Right ventricle myocardium superior (tissue), 1 donor: Measurements from ENCODE around the gene GRM7. TPM values are rescaled to one million over a fixed set of nuclear protein-coding genes. Genes with fewer than 3 reads are reported as not detected.

Experiments used
- ATAC-seq: fragments of 200-7000 bp; cut with Tn5 transposase; one replicate; pipeline ENCODE4 v1.9.1; 2020; ENCODE audit warnings: mild to moderate bottlenecking; ENCODE audit not compliant: poor library complexity
- DNase-seq: peaks from one replicate; pipeline ENCODE4 v3.0.0-alpha.2; 2020
- intact Hi-C: fragments of 100-400 bp; cut with DNase I; formaldehyde crosslinking; loops from one replicate; pipeline ENCODE4 v1.11.2; 2022
- total RNA-seq: library from RNA; stranded (reverse); fragmentation: NEBNext Ultra II Directional; extraction: Animal tissue kit (Norgen Biotek cat#: 25700); gene quantifications from one replicate; pipeline ENCODE4 v1.2.1, GENCODE V29; 2021
- donor health status: DM: no; HTN: yes; CAD: no; lungs with severe emphysema.

Gene GRM7
- total RNA-seq, 1 donor from 2014 or later, result not detected

DNA sequence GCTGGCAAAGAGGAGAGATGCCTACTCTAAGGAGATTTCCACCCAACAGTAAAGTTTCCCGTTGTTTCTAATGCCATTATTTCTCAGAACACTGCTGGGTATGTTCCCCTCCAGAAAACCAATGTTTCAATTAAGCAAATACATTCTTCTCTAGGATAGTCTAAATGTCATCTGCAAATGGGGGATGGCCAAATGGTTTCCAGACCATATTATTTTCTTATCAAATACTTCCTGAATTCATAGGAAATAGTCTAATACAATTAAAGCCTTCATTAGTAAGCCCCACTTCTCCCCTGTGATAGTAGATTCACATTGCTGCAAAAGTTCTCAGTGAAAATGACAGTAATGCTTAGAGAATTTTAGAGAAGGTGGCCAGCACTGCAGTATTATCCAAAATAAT, 716.6 kb downstream of the GRM7 start:
- intact Hi-C loops, result no loop called here
- no peak for ATAC-seq
- DNase-seq, result no peak

DNA sequence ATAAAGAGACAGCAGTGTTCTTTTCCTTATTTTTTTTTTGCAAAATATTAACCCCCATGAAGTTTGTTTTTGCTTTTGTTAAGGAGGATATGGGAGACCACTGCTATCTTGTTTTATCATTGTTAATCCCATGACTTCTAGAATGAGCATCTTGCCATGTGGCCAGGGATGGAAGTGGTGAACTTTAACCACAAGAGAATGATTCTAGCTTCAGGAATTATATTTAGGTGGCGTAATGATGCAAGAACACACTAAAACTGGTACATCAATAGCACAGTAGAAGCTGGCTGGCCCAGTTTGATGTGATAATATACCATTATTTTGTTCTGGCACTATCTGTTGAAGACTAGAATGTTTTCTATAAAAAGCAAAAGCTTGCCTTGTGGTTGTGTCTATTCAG, 720.9 kb downstream of the GRM7 start:
- intact Hi-C loops, result no loop called here
- no peak for ATAC-seq
- DNase-seq, result no peak

DNA sequence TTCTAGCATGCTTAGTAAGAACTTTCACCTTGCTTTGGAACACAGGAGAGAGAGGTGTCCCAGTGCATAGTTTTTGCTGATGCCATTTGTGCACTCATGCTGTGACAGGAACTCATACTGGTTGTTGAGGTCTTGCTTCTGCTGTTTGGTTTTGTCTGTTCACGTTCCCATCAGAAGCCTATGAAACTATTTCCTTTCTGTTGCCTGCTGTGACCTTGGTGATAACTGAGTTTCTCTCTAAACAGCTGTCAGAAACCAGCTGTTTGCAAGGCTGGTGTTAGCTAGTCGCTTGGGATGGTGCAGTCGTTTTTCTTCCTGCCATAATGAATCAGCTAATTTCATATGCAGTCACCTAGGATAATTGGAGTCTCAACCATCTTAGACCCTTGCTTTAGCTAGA, 724.1 kb downstream of the GRM7 start:
- ATAC-seq (no peak), DNase-seq (no peak)
- intact Hi-C loops, result no loop called here

DNA sequence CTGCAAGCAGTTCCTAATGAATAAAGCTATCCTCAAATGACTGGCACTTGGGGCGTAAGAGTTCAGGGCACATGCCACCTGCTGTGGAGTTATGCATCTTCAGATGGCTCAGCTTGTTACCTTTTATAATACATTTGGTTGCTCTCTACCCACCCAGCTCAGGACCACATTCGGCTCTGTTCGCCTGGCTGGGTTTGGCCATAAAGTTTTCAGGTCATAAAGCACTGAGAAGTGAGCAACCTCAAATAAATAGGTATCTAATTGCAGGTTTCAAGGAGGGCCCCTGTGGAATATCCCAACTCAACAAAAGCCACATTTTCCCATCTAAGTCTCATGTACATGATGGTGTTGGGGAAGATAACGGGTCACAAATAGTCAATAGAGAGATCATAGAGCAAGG, 727.3 kb downstream of the GRM7 start:
- DNase-seq (no peak), ATAC-seq (no peak)
- intact Hi-C loops, result no loop called here

DNA sequence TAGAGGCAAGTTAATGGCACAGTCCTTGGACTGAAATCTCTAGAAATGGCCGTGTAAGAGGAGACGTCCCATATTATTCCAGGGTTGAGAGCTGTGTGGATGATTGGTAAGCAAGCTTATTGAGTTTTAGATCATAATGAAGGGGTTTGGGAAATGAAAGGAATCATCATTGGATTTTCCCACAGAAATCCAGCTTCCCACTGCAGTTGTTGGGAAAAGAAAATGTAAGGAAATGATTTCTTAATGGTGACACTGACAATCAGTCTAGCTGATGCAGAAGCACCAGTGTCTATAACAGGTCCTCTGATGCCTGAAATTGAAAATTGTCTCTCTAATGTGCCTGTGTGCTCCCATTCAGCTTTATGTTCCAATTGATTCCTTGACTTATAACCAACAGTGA, 728.6 kb downstream of the GRM7 start:
- ATAC-seq, result no peak
- no peak for DNase-seq
- intact Hi-C loops, result no loop called here

DNA sequence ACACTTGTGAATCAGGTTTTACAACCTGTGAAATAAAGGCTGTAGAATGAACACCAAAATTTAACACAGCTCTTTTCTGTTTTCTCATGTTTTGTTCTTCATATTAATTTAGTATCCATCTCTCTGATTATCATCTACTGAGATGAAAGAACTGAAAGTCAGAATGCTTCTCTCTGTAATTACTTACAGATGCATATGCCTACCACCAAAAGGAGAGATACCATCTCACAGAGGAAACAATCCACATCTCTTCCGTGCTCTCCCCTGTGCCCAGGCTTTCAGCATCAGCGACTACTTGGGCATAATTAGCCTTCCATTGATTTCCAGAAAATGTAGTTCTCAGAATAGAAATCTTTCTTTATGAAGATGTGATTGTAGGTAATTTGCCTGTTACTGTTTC, 741.4 kb downstream of the GRM7 start:
- intact Hi-C loops, result no loop called here
- DNase-seq (no peak), ATAC-seq (no peak)

DNA sequence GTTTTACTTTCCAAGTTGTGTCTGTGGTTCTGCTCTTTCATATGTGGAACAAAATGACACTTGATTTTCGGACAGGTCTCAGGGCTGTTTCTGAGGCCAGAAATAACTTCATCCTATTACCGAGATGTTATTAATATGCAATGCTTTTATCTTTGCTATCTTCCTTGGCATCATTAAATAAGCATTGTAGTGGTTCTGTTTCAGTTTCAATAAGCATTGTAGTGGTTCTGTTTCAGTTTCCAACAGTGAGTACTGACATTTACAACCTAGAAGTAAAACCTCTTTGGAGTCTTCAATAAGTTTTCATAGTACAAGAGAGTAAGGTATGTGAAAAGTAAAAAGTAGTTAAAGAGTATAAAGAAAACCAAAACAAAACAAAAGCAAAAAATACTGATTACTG, 746.2 kb downstream of the GRM7 start:
- ATAC-seq, result no peak

DNA sequence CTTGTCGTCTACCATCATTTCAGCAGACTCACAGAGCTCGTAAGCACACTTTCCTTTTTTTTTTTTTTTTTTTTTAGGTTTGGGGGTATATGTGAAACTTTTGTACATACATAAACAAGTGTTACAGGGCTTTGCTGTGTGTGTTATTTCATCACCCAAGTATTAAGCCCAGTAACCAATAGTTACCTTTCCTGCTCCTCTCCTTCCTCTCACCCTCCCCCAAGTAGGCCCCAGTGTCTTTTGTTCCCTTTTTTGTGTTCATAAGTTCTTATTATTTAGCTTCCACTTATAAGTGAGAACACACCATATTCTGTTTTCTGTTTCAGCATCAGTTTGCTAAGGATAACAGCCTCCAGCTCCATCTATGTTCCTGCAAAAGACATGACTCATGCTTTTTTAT, 746.8 kb downstream of the GRM7 start:
- intact Hi-C loops, result no loop called here
- ATAC-seq, result no peak
- no peak for DNase-seq

More for the DNA sequence above, 746.2 kb downstream of the GRM7 start:
- intact Hi-C loops, result no loop called here
- no peak for DNase-seq

DNA sequence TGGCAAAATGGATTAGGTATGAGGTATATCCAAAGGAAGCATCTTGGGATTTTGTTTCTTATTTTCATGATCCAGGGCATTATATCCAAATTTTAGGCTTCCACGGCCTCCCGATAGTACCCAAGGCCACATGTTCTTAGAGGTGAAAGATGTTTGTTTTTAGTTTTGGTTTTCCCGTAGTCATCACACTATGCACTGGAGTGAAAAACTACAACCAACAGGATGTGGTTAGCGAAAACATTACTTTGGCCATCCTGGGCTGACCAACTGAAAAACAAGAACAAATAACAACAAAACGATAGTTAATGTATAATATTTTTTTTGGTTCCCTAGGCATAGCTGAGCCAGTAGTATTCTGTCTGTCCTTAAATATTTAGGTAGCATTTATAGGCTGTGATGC, 749.7 kb downstream of the GRM7 start:
- intact Hi-C loops, result no loop called here
- DNase-seq, result no peak

DNA sequence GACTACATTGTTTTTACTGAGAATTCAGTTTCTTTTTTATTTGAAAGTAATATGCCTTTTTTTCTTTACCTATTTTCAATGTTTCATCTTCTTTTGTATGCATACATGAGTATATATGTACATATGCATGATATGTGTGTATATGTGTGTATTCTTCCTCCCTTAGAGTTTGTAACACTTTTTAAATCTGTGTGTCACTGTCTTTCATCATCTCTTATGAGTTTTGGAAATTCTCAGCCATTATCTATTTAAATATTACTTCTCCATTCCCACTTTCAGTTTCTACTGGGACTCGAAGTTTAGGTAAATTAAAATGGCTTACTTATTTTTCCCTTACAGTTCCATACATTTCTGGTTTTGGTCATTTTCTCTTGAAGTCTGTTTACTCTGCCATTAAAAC, 754.1 kb downstream of the GRM7 start:
- ATAC-seq (no peak), DNase-seq (no peak)

More for the DNA sequence above, 749.7 kb downstream of the GRM7 start:
- ATAC-seq, result no peak

DNA sequence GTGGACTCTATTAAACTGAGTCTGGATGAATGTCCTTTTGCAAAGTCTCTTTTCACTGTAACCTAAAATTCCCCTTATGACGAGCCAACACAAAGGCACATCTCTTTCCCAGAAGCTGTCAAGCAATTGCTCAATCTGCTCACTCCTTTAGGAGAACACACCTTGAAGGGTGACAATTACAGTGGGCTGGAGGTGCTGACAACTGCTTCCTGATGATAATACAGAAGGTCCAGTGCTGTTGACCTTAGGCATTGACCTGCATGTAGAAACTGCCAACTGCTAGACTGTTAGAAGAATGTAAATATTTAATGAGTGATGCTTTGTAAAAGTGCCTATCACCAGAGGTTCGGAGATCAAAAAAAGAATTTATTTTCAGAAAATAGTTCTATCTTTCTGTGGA, 757.7 kb downstream of the GRM7 start:
- intact Hi-C loops, result no loop called here
- no peak for DNase-seq
- no peak for ATAC-seq

More for the DNA sequence above, 754.1 kb downstream of the GRM7 start:
- intact Hi-C loops, result no loop called here

DNA sequence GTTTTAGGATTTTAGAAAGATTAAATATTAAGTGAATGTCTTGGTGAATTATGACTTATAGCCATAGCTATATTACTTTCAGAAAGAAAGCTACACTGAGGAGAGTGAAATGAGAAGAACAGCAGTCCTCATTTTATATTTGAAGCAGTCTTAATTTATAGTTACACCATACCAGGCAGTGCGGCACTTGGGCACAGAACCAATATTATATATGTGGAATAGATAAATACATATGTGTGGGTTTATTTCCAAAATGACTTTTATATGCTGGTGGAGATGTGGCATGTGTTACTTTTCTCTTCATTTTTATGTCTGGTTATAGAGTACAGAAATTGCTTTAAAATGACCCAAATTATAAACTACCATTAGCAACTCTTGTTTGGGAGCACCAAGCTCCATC, 759.5 kb downstream of the GRM7 start:
- DNase-seq (no peak), ATAC-seq (no peak)
- intact Hi-C loops, result no loop called here

DNA sequence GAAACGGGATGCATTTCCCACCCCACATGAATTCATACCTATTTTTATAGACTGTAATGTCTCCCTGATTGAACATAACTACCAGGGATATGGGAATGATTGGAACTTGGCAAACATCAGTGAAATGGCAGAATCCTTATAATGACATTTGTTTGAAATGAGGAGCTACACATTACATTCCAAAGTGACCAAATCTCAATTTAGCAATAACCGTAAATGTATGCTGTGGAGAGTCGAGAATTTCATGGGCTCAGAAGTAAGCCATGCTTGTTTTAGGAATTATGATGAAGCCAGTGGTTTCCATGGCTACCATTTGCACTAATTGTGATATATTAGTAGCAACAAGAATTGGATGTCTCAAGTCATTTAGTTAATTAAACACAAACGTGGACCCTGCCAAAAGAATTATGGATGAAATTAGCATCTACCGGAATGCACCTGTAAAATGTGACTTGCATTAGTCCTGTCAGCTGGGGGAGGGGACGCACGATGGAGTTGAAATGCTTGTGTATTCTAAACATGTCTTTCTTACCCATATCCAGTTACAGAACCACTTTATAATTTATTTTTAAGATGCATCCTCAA, 760.2 kb downstream of the GRM7 start:
- ATAC-seq, result no peak
- intact Hi-C loops, result no loop called here
- DNase-seq, result no peak

DNA sequence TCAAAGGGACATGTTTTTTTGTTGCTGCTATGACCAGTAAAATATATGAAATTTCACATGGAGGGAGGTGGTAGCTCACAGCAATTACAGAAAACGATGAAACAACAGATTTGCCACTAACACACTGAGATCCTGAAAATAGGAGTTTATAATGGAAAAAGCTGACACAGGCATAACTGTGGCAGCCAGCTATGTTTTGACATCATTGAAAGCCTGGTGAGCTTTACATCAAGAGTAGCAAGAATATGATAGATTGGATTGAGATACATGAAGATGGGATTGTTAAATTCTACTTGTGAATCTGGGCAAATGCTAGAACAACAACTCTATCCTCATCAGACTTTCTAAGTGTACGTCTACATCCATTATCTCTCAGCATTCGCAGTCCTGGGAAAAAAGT, 760.7 kb downstream of the GRM7 start:
- no peak for ATAC-seq
- intact Hi-C loops, result no loop called here
- no peak for DNase-seq

DNA sequence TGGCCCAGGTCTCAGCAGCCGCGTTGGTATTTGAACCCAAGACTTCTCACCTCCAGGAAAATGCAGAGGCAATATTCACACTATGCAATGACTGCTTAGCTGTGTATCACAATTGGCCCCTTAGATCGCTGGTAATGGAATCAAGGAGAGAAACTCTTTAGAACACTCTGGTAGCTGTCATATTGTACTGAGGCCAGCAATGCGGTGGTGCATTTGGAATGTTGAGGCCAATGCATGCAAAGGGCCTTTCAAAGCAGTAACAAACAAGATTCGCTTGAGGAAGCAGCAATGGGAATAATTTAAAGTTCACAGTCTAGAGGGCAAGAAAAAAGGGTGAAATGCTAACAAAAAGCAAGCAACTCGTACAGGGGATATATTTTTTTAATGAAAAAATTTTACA, 764.1 kb downstream of the GRM7 start:
- no peak for DNase-seq
- intact Hi-C loops, result no loop called here
- no peak for ATAC-seq

DNA sequence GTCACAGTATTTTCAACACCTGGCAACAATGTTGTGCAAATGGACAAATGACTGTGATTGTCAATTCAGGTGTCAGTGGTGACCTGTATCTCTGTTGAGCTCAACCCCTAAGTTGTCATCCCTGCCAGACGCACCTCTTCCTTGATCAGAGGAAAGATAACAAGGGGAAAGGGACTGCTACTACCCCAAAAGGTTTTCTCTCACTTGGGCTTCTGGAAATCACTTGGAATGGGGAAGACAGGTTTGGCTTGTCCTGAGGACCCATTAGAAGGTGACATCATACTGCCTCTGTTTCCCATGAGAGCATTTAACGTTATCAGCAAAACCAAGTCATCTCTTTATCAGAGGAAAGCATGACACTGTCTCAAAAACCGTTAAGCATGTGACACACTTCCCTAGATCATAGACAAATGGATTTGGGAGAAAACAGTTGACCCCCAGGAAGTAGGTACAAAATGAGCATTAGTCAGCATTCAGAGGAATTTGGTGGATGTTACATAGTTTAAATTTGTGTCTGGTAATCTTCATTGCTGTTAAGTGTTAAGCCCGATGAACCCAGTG, 769.5 kb downstream of the GRM7 start:
- ATAC-seq (no peak), DNase-seq (no peak)
- intact Hi-C loops, result no loop called here

DNA sequence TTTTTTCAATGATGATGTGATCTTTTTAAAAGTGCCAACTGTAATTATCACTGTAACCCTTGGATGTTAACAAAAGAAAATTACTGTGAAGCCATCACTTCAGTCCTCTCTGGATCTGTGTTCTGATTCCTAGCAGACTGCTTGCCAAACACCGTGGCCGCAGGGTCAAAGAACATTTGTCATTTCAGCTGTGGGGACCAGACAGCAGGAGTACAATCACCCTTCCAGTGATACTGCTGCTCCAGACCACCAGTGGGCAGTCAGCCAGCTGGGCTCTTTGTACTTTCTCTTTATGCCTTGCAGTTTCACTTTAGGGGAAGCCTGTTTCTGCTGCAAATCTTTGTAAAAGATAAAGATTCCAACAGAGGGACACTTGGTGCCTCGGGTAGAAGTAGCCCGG, 770.0 kb downstream of the GRM7 start:
- intact Hi-C loops, result no loop called here
- ATAC-seq (peak; percentile 53), DNase-seq (peak; percentile 72)

DNA sequence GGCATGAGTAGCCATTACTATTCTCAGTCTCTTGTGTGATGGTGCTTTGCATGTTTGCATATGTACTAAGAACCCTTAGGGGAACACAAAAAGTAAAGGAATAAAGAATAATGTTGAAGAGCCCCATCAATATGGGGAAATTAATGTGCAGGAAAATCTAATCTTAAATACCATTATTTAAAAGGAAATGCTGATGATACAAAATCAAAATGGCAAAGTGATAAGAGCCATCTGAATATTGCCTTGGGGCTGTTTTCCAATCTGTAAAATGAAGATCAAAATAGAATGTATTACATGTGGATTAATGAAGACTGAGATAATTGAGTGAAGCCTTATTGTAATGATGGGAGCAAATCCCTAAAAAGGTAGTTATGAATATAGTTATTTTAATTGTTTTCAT, 771.4 kb downstream of the GRM7 start:
- ATAC-seq (no peak), DNase-seq (no peak)
- intact Hi-C loops, result no loop called here

DNA sequence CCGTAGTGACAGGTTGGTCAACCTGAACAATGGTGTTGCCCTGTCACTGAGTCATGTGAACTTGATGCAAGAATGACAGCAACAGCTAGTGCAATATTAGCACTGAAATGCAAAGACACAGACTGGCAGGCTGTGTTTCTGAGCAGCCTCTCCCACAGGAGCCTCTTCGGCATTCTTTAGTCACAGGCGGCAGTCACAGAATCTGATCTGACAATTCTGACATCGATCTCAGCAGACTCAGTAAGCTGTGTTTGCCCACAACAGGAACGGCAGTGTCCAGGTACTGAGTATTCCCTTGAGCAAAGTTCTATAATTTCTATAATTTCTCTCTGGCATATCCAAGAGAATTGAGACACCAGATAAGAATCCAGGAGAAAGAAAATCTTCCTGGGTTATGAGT, 776.8 kb downstream of the GRM7 start:
- DNase-seq (no peak), ATAC-seq (no peak)

DNA sequence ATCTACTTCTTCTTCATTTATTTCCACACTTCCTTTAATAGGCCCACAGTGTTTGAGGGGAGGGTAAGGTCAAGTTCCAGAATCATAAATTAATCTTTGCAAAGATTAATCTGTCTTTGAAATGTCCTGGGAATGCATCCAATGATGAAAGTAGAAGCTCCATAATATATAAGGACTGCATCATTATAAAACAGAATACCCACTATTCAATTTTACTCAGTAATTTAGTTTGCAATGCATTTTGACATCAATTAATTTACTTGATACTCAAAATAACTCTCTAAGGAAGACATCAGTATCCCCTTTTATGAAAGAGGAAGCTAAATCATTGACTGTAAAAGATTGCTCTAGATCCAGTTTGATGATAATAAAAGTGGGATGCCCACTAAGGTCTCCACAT, 777.2 kb downstream of the GRM7 start:
- ATAC-seq, result no peak
- intact Hi-C loops, result no loop called here
- no peak for DNase-seq

More for the DNA sequence above, 776.8 kb downstream of the GRM7 start:
- intact Hi-C loops, result no loop called here

DNA sequence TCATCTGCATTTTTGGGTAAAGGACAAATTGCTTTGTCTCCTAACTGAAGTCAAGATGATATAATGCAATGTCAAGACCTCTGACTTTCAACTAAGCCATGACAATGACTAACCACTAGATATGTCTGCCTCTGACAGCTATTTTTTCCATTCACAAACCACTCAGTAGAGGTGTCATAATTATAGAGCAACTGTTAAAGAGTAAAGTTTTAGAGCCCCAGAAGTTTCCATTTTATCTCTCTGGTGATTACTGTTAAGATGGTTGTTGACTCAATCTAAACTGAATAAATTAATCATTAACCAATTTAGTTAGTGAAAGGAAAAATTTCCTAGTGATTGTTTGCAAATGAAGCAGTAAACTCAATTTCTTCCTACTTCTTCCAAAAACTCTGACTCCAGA, 779.9 kb downstream of the GRM7 start:
- DNase-seq (no peak), ATAC-seq (no peak)
- intact Hi-C loops, result no loop called here
